HG02840 (cell line): ENCODE measurements around the gene ZDHHC14.

Experiments
- ATAC-seq: cut with Tn5 transposase; IDR thresholded peaks from one replicate; pipeline ENCODE4 v1.9.1; 2021; ENCODE audit warnings: mild to moderate bottlenecking, moderate library complexity, moderate number of reproducible peaks; ENCODE audit not compliant: unreplicated experiment, low FRiP score

The ZDHHC14 gene

GRCh38 chr6:157651731-157652490 lies 270.9 kb downstream of the ZDHHC14 start:
- no peak for ATAC-seq

GRCh38 chr6:157652601-157653363 lies 271.8 kb downstream of the ZDHHC14 start:
- no peak for ATAC-seq

GRCh38 chr6:157653521-157653920 lies 272.5 kb downstream of the ZDHHC14 start:
- ATAC-seq, result no peak

- ATAC-seq, result no peak
Observed at GRCh38 chr6:157655139-157655538, 274.1 kb downstream of the ZDHHC14 start.

GRCh38 chr6:157656437-157656997 lies 275.5 kb downstream of the ZDHHC14 start:
- no peak for ATAC-seq

- no peak for ATAC-seq
Observed at GRCh38 chr6:157657754-157658153, 276.8 kb downstream of the ZDHHC14 start.

- ATAC-seq, result no peak
Observed at GRCh38 chr6:157658301-157658700, 277.3 kb downstream of the ZDHHC14 start.

GRCh38 chr6:157659536-157660271 lies 278.7 kb downstream of the ZDHHC14 start:
- no peak for ATAC-seq

- no peak for ATAC-seq
Observed at GRCh38 chr6:157660414-157660813, 279.4 kb downstream of the ZDHHC14 start.

GRCh38 chr6:157661652-157662051 lies 280.7 kb downstream of the ZDHHC14 start:
- ATAC-seq, result no peak

- ATAC-seq, result no peak
Observed at GRCh38 chr6:157663261-157663660, 282.3 kb downstream of the ZDHHC14 start.

GRCh38 chr6:157665180-157665579 lies 284.2 kb downstream of the ZDHHC14 start:
- ATAC-seq, result no peak

- no peak for ATAC-seq
Observed at GRCh38 chr6:157666729-157667128, 285.7 kb downstream of the ZDHHC14 start.

GRCh38 chr6:157667211-157668008 lies 286.4 kb downstream of the ZDHHC14 start:
- ATAC-seq, result no peak

- no peak for ATAC-seq
Observed at GRCh38 chr6:157668009-157668401, 287.0 kb downstream of the ZDHHC14 start.

- no peak for ATAC-seq
Observed at GRCh38 chr6:157668713-157669112, 287.7 kb downstream of the ZDHHC14 start.

GRCh38 chr6:157669323-157669722 lies 288.3 kb downstream of the ZDHHC14 start:
- ATAC-seq, result no peak

- ATAC-seq, result no peak
Observed at GRCh38 chr6:157669747-157670216, 288.8 kb downstream of the ZDHHC14 start.

GRCh38 chr6:157670466-157671186 lies 289.6 kb downstream of the ZDHHC14 start:
- ATAC-seq, result no peak
